Naive thymus-derived CD8-positive, alpha-beta T cell (primary cell): ENCODE results near the gene USP33. TPM values are rescaled to one million over a fixed set of nuclear protein-coding genes. Genes with fewer than 3 reads are reported as not detected.
A peak's percentile ranks its signal among the peaks of the same experiment; 100 is the strongest.
"Not testable (repeated sequence)": the region's sequence is repeated elsewhere in the genome, so short reads cannot be mapped to it uniquely, and the experiment has no call there.

ENCODE experiments used
- ATAC-seq, 2 donors: fragments of 150-1000 bp; cut with Tn5 transposase in 1 of 2; sonication (Bioruptor Pico), chemical (Tn5 transposase) in 1 of 2; 1 replicate in 1 of 2; 2 replicates in 1 of 2; pipeline ENCODE4 v1.10.0; 2021; ENCODE audit warnings: mild to moderate bottlenecking in 2 of 2, moderate library complexity in 2 of 2
- POLR2A ChIA-PET: fragments of 350-600 bp; sonication (Branson Sonifier 250); formaldehyde crosslinking; loops from one replicate; lab custom pipeline; 2021; ENCODE audit warnings: antibody characterized with exemption; lab: Charles Lee
- DNase-seq, 10 donors: peaks; one replicate each; pipeline versions ENCODE4 v3.0.0 to v3.0.0-alpha.2; 2020 to 2022
- H3K27ac Mint-ChIP-seq, 10 donors: one replicate each; pipeline ENCODE4 v1.8.0; 2020 to 2022; ENCODE audit warnings: mild to moderate bottlenecking in 10 of 10, mixed read lengths in 10 of 10, moderate library complexity in 4 of 10, inconsistent platforms in 1 of 10
- H3K27me3 Mint-ChIP-seq, 5 donors: one replicate each; pipeline ENCODE4 v1.8.0; 2021 to 2022; ENCODE audit warnings: mixed read lengths in 5 of 5
- H3K36me3 Mint-ChIP-seq, 3 donors: one replicate each; pipeline ENCODE4 v1.8.0; 2020 to 2022; ENCODE audit warnings: mixed read lengths in 3 of 3, mild to moderate bottlenecking in 2 of 3, inconsistent platforms in 1 of 3
- H3K4me1 Mint-ChIP-seq, 4 donors: one replicate each; pipeline ENCODE4 v1.8.0; 2021 to 2022; ENCODE audit warnings: mixed read lengths in 4 of 4
- H3K4me3 Mint-ChIP-seq, 10 donors: one replicate each; pipeline ENCODE4 v1.8.0; 2020 to 2022; ENCODE audit warnings: mild to moderate bottlenecking in 10 of 10, mixed read lengths in 10 of 10, moderate library complexity in 6 of 10, inconsistent platforms in 1 of 10
- H3K9me3 Mint-ChIP-seq, 9 donors: one replicate each; pipeline ENCODE4 v1.8.0; 2020 to 2022; ENCODE audit warnings: mixed read lengths in 9 of 9, mild to moderate bottlenecking in 3 of 9, inconsistent platforms in 1 of 9, moderate library complexity in 1 of 9
- polyA plus RNA-seq, 3 donors: library from polyadenylated mRNA; unstranded; fragments of 300-500 nt; fragmentation: Illumina TruSeq; gene quantifications; one replicate each; pipeline ENCODE4 v1.2.3, GENCODE V29; 2021
- total RNA-seq, 8 experiments: library from RNA in 2 of 8; stranded (reverse) in 2 of 8; gene quantifications; one replicate each; pipeline ENCODE4 v1.2.3 and lab custom pipeline; 2021 to 2026

The USP33 gene
- total and polyA plus RNA-seq, 5 experiments from 2014 or later: 35.3 to 104 (median 37.6) TPM

DNA sequence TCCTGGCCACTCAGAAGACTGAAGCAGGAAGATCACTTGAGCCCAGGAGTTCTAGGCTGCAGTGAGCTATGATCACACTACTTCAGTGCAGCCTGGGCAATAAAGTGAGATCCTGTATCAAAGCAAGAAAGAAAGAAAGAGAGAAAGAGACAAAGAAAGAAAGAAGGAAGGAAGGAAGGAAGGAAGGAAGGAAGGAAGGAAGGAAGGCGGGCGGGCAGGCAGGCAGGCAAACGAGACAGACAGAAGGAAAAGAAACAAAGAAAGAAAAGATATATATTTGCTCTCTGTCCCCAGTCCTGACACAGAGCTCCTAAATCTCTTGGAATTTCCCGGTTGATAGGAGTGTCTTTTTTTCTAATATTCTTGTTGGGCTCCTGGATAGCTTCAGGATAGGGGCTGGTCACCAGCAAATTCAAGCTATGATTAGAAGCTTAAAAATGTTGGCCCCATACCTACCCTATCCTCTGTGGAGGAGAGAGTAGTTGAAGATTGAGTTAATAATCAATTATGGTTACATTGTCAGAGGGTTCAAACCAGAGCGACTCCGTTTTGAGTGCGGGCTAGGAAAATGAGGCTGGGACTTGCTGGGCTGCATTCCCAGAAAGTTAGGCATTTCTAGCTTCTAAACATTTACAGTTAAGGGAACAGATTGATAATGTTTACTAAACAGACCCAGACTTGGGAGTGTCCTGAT is 16.5 kb upstream of the USP33 start:
- no peaks in the 10 kb centered on the region for H3K36me3 Mint-ChIP-seq
- H3K27me3 Mint-ChIP-seq: peaks cover 0 to 3% (median 0%) of the 10 kb centered on the region in 5 donors
- peak overlapping the region in 2 of 10 donors; percentile 73 to 79 for H3K27ac Mint-ChIP-seq
- H3K9me3 Mint-ChIP-seq: no peaks in the 10 kb centered on the region
- ATAC-seq: no peak
- POLR2A ChIA-PET: no interaction called here
- H3K4me3 Mint-ChIP-seq: no peak overlapping the region
- DNase-seq: no peak
- H3K4me1 Mint-ChIP-seq: peaks cover 15 to 21% (median 21%) of the 10 kb centered on the region in 4 donors

- H3K27me3 Mint-ChIP-seq: peaks cover 0 to 3% (median 0%) of the 10 kb centered on the region in 5 donors
- no peaks in the 10 kb centered on the region for H3K9me3 Mint-ChIP-seq
These were observed 8.4 kb upstream of the USP33 start for GRCh38 chr1:77768006-77768405.

DNA sequence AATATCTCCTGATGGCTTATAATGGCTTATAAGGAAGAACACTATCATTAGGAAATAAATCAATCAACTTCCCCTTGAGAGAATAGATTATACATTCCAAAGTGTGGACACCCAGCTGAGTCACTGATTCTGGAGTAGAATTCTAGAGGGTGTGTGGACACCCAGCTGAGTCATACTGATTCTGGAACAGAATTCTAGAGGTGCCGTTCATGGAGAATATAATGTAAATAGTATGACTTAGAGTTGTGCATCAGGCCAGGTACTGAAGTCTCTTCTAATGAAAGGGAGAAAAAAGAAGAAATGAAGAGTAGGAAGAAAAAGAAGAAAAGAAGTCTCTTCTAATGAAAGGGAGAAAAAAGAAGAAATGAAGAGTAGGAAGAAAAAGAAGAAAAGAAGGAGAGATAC is 2.4 kb upstream of the USP33 start:
- Mint-ChIP-seq H3K9me3 (no peaks in the 10 kb centered on the region), H3K27me3 (peaks cover 0 to 3% (median 0%) of the 10 kb centered on the region in 5 donors), H3K27ac (peak overlapping the region in 3 of 10 donors; percentile 10 to 34 (median 16)), H3K36me3 (no peaks in the 10 kb centered on the region), H3K4me3 (no peak overlapping the region), H3K4me1 (peaks cover 10 to 25% (median 14%) of the 10 kb centered on the region in 4 donors)
- POLR2A ChIA-PET: no interaction called here
- no peak for ATAC-seq
- DNase-seq: no peak

More at GRCh38 chr1:77768006-77768405, 8.4 kb upstream of the USP33 start:
- H3K27ac Mint-ChIP-seq: no peak overlapping the region
- H3K36me3 Mint-ChIP-seq: no peaks in the 10 kb centered on the region
- ATAC-seq (no peak), DNase-seq (no peak)
- H3K4me3 Mint-ChIP-seq: no peak overlapping the region
- POLR2A ChIA-PET: interaction anchor here (0.6 kb wide), 2 partner anchors 42 to 211 kb away, joined by 3 to 5 read pairs; partner anchors contain the start of gene FUBP1
- peaks cover 0 to under 1% (median 0%) of the 10 kb centered on the region in 4 donors for H3K4me1 Mint-ChIP-seq

- H3K27me3 Mint-ChIP-seq: no peaks in the 10 kb centered on the region
- no peak for DNase-seq
- no peaks in the 10 kb centered on the region for H3K36me3 Mint-ChIP-seq
- H3K27ac Mint-ChIP-seq: peak overlapping the region in 9 of 10 donors; percentile 2 to 85 (median 71)
- POLR2A ChIA-PET: no interaction called here
- H3K4me1 Mint-ChIP-seq: peaks cover 23 to 57% (median 44%) of the 10 kb centered on the region in 4 donors
- peak overlapping the region; percentile 17 to 97 (median 88) for H3K4me3 Mint-ChIP-seq
- H3K9me3 Mint-ChIP-seq: no peaks in the 10 kb centered on the region
- no peak for ATAC-seq
These were observed 2.0 kb downstream of the USP33 start for GRCh38 chr1:77757603-77758002.

DNA sequence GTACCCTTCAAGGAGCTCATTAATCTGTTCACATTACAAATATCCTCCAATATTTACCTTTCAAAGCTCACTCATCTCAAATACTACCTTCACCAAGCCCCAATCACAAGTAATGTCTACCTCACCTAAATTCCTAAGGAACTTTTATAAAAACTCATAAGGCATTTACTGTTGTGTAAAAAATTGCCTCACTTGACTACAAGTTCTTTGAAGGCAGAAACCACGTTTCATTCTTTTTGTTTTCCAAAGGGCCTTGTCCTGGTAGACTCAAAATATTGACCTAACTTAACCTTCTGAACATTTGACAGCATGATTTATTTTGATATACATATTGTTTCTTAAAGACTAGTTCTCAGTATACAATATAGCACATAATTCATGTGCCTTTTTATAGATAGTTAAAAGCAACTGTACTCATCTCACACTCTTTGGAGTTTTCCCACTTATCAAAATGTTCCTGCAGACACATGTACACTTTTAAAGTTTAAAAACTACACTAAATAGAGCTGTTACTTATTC is 2.5 kb downstream of the USP33 start:
- Mint-ChIP-seq H3K36me3 (no peaks in the 10 kb centered on the region), H3K9me3 (no peaks in the 10 kb centered on the region), H3K4me3 (peak overlapping the region in 9 of 10 donors; percentile 17 to 97 (median 86)), H3K4me1 (peaks cover 23 to 59% (median 45%) of the 10 kb centered on the region in 4 donors), H3K27me3 (no peaks in the 10 kb centered on the region), H3K27ac (peak overlapping the region in 9 of 10 donors; percentile 21 to 85 (median 70))
- DNase-seq (no peak), ATAC-seq (no peak)
- POLR2A ChIA-PET: interaction anchor here (0.5 kb wide), 1 partner anchor 25 kb away, joined by 5 read pairs; no protein-coding TSS in a partner anchor

DNA sequence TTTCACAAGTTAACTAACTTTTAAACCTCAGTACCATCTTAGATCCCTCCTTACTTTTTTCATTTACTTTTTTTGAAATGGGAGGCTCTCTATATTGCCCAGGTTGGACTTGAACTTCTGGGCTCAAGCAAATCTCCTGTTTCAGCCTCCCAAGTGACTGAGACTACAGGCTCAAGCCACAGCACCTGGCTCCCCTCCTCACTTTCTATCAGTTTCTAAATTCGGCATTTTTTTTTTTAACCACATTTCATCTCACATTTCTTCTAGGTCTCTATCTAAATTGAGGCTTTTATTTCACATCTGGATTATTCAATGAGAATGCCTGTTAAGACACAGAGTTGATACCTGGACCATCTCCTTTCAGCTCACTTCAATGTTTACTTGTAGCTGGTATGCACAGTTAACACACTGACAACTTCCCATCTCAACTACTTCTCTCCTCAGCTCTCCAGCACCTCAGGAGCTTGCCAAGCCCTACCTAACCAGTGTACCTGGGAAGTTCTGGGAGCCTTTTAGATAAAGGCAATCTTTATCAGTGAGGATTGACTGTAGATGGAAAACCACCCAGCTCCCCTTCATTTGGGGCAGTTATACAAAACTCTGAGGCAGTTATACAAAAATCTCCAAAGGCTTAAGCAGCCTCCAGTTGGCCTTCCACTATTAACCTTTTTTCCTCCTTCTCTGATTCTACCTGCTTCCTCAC is 3.4 kb downstream of the USP33 start:
- Mint-ChIP-seq H3K36me3 (peaks cover 0 to 2% (median 1%) of the 10 kb centered on the region in 3 donors), H3K9me3 (no peaks in the 10 kb centered on the region), H3K4me3 (peak overlapping the region in 9 of 10 donors; percentile 17 to 86 (median 50)), H3K27me3 (no peaks in the 10 kb centered on the region), H3K4me1 (peaks cover 23 to 61% (median 48%) of the 10 kb centered on the region in 4 donors), H3K27ac (peak overlapping the region in 9 of 10 donors; percentile 18 to 70 (median 51))
- POLR2A ChIA-PET: interaction anchor here (0.5 to 1.1 kb wide), 2 partner anchors 23 to 24 kb away, joined by 3 to 5 read pairs; partner anchors contain the start of gene MIGA1
- DNase-seq (no peak), ATAC-seq (no peak)

DNA sequence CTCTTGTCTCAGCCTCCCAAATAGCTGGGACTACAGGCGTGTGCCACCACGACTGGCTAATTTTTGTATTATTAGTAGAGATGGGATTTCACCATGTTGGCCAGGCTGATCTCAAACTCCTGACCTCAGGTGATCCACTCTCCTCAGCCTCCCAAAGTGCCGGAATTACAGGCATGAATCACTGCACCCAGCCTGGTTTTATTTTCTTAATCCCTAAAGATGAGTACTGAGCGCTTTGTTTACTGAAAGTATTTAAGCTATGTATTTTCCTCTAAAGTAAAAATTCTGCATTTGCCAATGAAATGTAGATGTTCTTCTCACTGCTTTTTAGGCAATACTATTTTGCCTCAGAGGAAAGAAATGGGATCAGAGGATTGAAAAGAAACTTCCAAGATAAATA is 10.2 kb downstream of the USP33 start:
- H3K27ac Mint-ChIP-seq: peak overlapping the region in 1 of 10 donors; percentile 29

GRCh38 chr1:77744576-77744975 is 15.1 kb downstream of the USP33 start:
- Mint-ChIP-seq H3K4me1 (peaks cover 27 to 67% (median 62%) of the 10 kb centered on the region in 4 donors), H3K27me3 (no peaks in the 10 kb centered on the region), H3K4me3 (no peak overlapping the region), H3K27ac (peak overlapping the region in 2 of 10 donors; percentile 27 to 74), H3K9me3 (no peaks in the 10 kb centered on the region), H3K36me3 (peaks cover 0 to 35% (median 0%) of the 10 kb centered on the region in 3 donors)
- ATAC-seq (no peak), DNase-seq (no peak)
- POLR2A ChIA-PET: interaction anchor here (0.6 to 1.2 kb wide), 2 partner anchors 12 to 28 kb away, joined by 3 to 4 read pairs; no protein-coding TSS in a partner anchor

More for the DNA sequence above, 10.2 kb downstream of the USP33 start:
- H3K9me3 Mint-ChIP-seq, H3K27me3 Mint-ChIP-seq, POLR2A ChIA-PET, DNase-seq, ATAC-seq: not testable (repeated sequence)
- Mint-ChIP-seq H3K4me3 (peak overlapping the region in 1 of 10 donors; percentile 20), H3K4me1 (peaks cover 23 to 74% (median 70%) of the 10 kb centered on the region in 4 donors), H3K36me3 (peaks cover 0 to 17% (median 7%) of the 10 kb centered on the region in 3 donors)

DNA sequence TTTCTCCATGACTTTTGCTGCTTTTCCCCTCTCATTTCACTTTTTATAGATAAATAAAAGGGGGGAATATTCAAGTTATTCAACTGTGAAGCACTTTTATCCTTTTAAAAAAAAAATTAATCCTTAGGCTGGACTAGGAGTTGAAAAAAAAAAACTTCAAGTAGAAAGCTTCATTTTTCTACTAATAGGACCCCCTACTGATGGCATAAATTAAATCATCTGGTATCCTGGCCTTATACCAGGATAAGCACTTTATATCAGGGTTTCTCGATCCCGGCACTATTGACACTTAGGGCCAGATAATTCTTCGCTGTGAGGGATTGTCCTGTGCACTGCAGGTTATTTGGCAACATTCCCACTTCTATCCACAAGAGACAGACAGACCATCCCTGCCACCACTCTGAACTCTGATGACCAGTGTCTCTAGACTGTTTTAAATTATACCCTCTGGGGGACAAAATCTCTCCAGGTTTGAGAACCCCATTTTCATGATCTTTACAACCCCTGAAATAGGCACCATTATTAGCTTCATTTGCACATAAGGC is 17.6 kb downstream of the USP33 start:
- POLR2A ChIA-PET: no interaction called here
- Mint-ChIP-seq H3K9me3 (no peaks in the 10 kb centered on the region), H3K4me3 (no peak overlapping the region), H3K4me1 (peaks cover 21 to 44% (median 39%) of the 10 kb centered on the region in 4 donors), H3K36me3 (peaks cover 0 to 55% (median 10%) of the 10 kb centered on the region in 3 donors), H3K27ac (peak overlapping the region in 2 of 10 donors; percentile 36 to 43), H3K27me3 (no peaks in the 10 kb centered on the region)
- no peak for ATAC-seq
- no peak for DNase-seq

- no peak overlapping the region for H3K4me3 Mint-ChIP-seq
- POLR2A ChIA-PET: no interaction called here
- peaks cover under 1 to 61% (median 10%) of the 10 kb centered on the region in 3 donors for H3K36me3 Mint-ChIP-seq
- no peak for ATAC-seq
- no peak overlapping the region for H3K27ac Mint-ChIP-seq
- peaks cover 20 to 38% (median 32%) of the 10 kb centered on the region in 4 donors for H3K4me1 Mint-ChIP-seq
- H3K9me3 Mint-ChIP-seq: no peaks in the 10 kb centered on the region
- H3K27me3 Mint-ChIP-seq: no peaks in the 10 kb centered on the region
- DNase-seq: no peak
These were observed 18.3 kb downstream of the USP33 start for GRCh38 chr1:77741316-77741715.

DNA sequence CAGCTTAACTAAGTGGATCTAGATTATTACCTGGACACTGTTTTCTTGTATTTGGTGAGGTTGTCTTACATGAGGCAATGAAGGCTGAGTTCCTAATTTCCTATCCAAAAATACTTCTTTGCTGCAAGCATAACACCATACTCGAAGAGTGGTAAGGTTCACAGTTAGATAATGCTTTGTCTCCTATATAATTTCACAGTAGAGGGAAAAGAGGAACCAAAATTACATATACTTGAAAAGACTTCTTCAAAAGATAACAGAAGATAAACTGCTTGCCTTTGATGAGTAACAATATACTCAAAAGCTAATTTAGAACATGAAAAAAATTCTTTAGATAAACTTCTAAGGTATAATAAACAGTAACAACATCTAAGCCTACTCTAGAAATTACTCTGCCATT is 20.4 kb downstream of the USP33 start:
- H3K27ac Mint-ChIP-seq: no peak overlapping the region
- H3K27me3 Mint-ChIP-seq: no peaks in the 10 kb centered on the region
- no peak for DNase-seq
- peaks cover 5 to 18% (median 12%) of the 10 kb centered on the region in 4 donors for H3K4me1 Mint-ChIP-seq
- H3K9me3 Mint-ChIP-seq: no peaks in the 10 kb centered on the region
- POLR2A ChIA-PET: no interaction called here
- H3K36me3 Mint-ChIP-seq: peaks cover 7 to 60% (median 14%) of the 10 kb centered on the region in 3 donors
- no peak overlapping the region for H3K4me3 Mint-ChIP-seq
- ATAC-seq: no peak

DNA sequence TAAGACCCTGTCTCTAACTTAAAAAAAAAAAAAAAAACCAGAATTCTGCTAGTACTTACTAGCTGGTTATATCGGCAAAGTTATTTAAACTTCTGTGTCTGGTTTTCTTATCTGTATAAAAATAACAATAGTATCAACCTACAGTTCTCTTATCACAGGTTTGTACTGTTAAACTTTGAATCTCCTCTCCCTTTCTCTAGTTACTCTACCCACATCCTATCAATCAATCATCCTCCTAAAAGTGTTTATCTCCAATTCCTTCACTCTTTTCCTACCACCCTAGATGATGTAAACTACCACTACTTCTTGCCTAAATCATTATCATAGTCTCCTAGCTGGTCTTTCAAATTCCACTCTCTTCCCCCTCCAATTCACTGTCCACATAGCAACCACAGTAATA is 27.6 kb downstream of the USP33 start:
- Mint-ChIP-seq H3K36me3 (peaks cover 7 to 77% (median 11%) of the 10 kb centered on the region in 3 donors), H3K27ac (peak overlapping the region in 5 of 10 donors; percentile 18 to 62 (median 28)), H3K4me3 (no peak overlapping the region), H3K4me1 (peaks cover 0 to 7% (median 0%) of the 10 kb centered on the region in 4 donors), H3K27me3 (no peaks in the 10 kb centered on the region), H3K9me3 (no peaks in the 10 kb centered on the region)
- POLR2A ChIA-PET: interaction anchor here (0.6 to 1.0 kb wide), 4 partner anchors 12 to 273 kb away, joined by 3 to 5 read pairs (median 4); partner anchors contain the start of gene DNAJB4
- DNase-seq (no peak), ATAC-seq (no peak)
